ENCODE measurements around the gene TRIM49B.
"Not testable (repeated sequence)": the region's sequence is repeated elsewhere in the genome, so short reads cannot be mapped to it uniquely, and the experiment has no call there.

The TRIM49B gene

GRCh38 chr11:49028523-49028922 lies at the start of gene TRIM49B:
Gene TRIM49B, plus strand, starts transcription at chr11:49028823. Its CDS starts 2,777 bp downstream, at chr11:49031600.
- not testable (repeated sequence) for DNase-seq

GRCh38 chr11:48983785-48984184 lies 44.8 kb upstream of the TRIM49B start, which contains the start of gene TRIM51G:
Gene TRIM51G, minus strand, starts transcription at chr11:48983885. Its CDS starts 2,190 bp downstream, at chr11:48981695.
- not testable (repeated sequence) for DNase-seq

- DNase-seq, result not testable (repeated sequence)
These were observed 19.6 kb downstream of the TRIM49B start for GRCh38 chr11:49048229-49048628.

GRCh38 chr11:49049821-49050220 lies 21.2 kb downstream of the TRIM49B start:
- not testable (repeated sequence) for DNase-seq

- not testable (repeated sequence) for DNase-seq
These were observed 30.4 kb downstream of the TRIM49B start, which contains the start of gene TRIM64C for GRCh38 chr11:49059012-49059411. Gene TRIM64C, minus strand, starts transcription at chr11:49059112. Its CDS starts 0 bp downstream, at chr11:49059112.

GRCh38 chr11:49069897-49070296 lies 41.3 kb downstream of the TRIM49B start:
- DNase-seq, result not testable (repeated sequence)

All from fibroblast of skin of right quadriceps (primary cell).